ENCODE data around the gene GTPBP4. TPM values are rescaled to one million over a fixed set of nuclear protein-coding genes. Genes with fewer than 3 reads are reported as not detected.

Gene GTPBP4
- total and polyA plus RNA-seq, 2 of the 8 experiments (the other 6 are each of a cell fraction or from before 2014, with no cell fraction given): 16.9 to 98.1 TPM

GRCh38 chr10:947881-948280, 40.4 kb upstream of the GTPBP4 start:
- no peak overlapping the region for H3K4ac ChIP-seq (replicated peaks; ENCODE audit: insufficient read length, low read depth, low read length)
- no peak overlapping the region for H2BK20ac ChIP-seq (ENCODE audit: low read length)
- no peak overlapping the region for H2AFZ ChIP-seq (ENCODE audit: low read length)
- H3K27me3 ChIP-seq (replicated peaks in 1 of 4; ENCODE audit: control insufficient read depth in 3 of 4, extremely low read depth in 1 of 4, insufficient read depth in 3 of 4, low read length in 3 of 4): no peaks in the 10 kb centered on the region
- DNase-seq (ENCODE audit: low read depth in 1 of 2, low spot score in 2 of 2) (no peak), FAIRE-seq (no peak)
- H3K9ac ChIP-seq (replicated peaks in 1 of 4; ENCODE audit: extremely low read depth in 1 of 4, low read depth in 3 of 4, low read length in 3 of 4): no peak overlapping the region
- no peak overlapping the region for H2BK15ac ChIP-seq (ENCODE audit: low read length)
- no peak overlapping the region for H3K27ac ChIP-seq (ENCODE audit: low read depth, low read length)
- WGBS, 2 experiments (ENCODE audit: extremely low coverage in 1 of 2, insufficient coverage in 1 of 2, insufficient read length in 1 of 2, insufficient replicate concordance in 2 of 2, low coverage in 1 of 2, low lambda C conversion rate in 2 of 2, missing lambda C conversion rate in 1 of 2): 97% methylated on average over 10 of the region's 10 CpGs; no CpG with 5 or more reads in 1 of the 2 experiments
- H4K20me1 ChIP-seq (replicated peaks in 1 of 2; ENCODE audit: control insufficient read depth in 1 of 2, insufficient read depth in 2 of 2, low read length in 2 of 2): peaks cover 0 to 1% of the 10 kb centered on the region in 2 experiments
- CTCF ChIA-PET (ENCODE audit: partially characterized antibody): interaction anchor here (1.1 kb wide), 1 partner anchor 154 kb away, joined by 3 read pairs; no protein-coding TSS in a partner anchor
- no peak overlapping the region for H2AK5ac ChIP-seq (ENCODE audit: low read depth, low read length)
- H4K91ac ChIP-seq (replicated peaks; ENCODE audit: insufficient read length, low read length): no peak overlapping the region
- H3K4me3 ChIP-seq (ENCODE audit: extremely low read depth in 1 of 4, insufficient read depth in 2 of 4, low read depth in 3 of 4, low read length in 4 of 4): no peak overlapping the region
- no peaks in the 10 kb centered on the region for H3K79me1 ChIP-seq (ENCODE audit: low read depth, low read length)
- no peaks in the 10 kb centered on the region for H3K23me2 ChIP-seq (ENCODE audit: low read depth, low read length)
- H2BK5ac ChIP-seq (ENCODE audit: low read depth, low read length): no peak overlapping the region
- no peak overlapping the region for H2BK12ac ChIP-seq (ENCODE audit: low read depth, low read length)
- H3K18ac ChIP-seq (ENCODE audit: extremely low read depth, low read length): no peak overlapping the region
- H4K5ac ChIP-seq (ENCODE audit: insufficient read length, low read depth, low read length): no peak overlapping the region
- no peak overlapping the region for H3K23ac ChIP-seq (ENCODE audit: insufficient read length)
- no peak overlapping the region for H3K56ac ChIP-seq (replicated peaks; ENCODE audit: insufficient read length, low read depth, low read length)
- no peaks in the 10 kb centered on the region for H3K36me3 ChIP-seq (ENCODE audit: control insufficient read depth in 2 of 4, insufficient read depth in 4 of 4, low read length in 3 of 4)
- no peak overlapping the region for H3K14ac ChIP-seq (ENCODE audit: insufficient read length)
- H3K9me3 ChIP-seq (ENCODE audit: insufficient read depth in 2 of 2, low read depth in 1 of 2, low read length in 1 of 2): no peaks in the 10 kb centered on the region
- POLR2A ChIA-PET (ENCODE audit: partially characterized antibody): interaction anchor here (0.6 to 0.8 kb wide), 2 partner anchors 14 to 19 kb away, joined by 3 read pairs; no protein-coding TSS in a partner anchor
- H3K4me1 ChIP-seq (replicated peaks in 1 of 4; ENCODE audit: control insufficient read depth in 3 of 4, insufficient read depth in 4 of 4, low read length in 3 of 4): peaks cover 0 to 4% (median 0%) of the 10 kb centered on the region in 4 experiments; a peak in 1 of 7 replicates
- TF ChIP-seq MAX (IDR thresholded peaks at IDR 0.05): no peak
- TF ChIP-seq POLR2AphosphoS5 (IDR thresholded peaks at IDR 0.05; ENCODE audit: low read depth, low read length): no peak
- no peak for TF ChIP-seq CHD1 (IDR thresholded peaks at IDR 0.05; ENCODE audit: low read depth, low read length)
- TF ChIP-seq USF2 (IDR thresholded peaks at IDR 0.05; ENCODE audit: low read length): no peak
- no peak for TF ChIP-seq MAFK (IDR thresholded peaks at IDR 0.05; ENCODE audit: low read depth, low read length)
- TF ChIP-seq SIN3A (conservative IDR thresholded peaks at IDR 0.05 in 1 of 2, IDR thresholded peaks at IDR 0.05 in 1 of 2; ENCODE audit: low read depth in 1 of 2, low read length in 2 of 2): no peak
- no peak for TF ChIP-seq TAF7 (optimal IDR thresholded peaks at IDR 0.05; ENCODE audit: borderline replicate concordance, low read depth, low read length)
- no peak for TF ChIP-seq BACH1 (IDR thresholded peaks at IDR 0.05; ENCODE audit: low read length)
- no peak for TF ChIP-seq KDM4A (IDR thresholded peaks at IDR 0.05; ENCODE audit: low read depth, low read length, severe bottlenecking)
- no peak for TF ChIP-seq KDM5A (IDR thresholded peaks at IDR 0.05; ENCODE audit: low read length)
- TF ChIP-seq SRF (IDR thresholded peaks at IDR 0.05; ENCODE audit: low read depth, low read length): no peak
- no peak overlapping the region for H2BK120ac ChIP-seq (replicated peaks; ENCODE audit: low read depth, low read length)
- H3K4me2 ChIP-seq (ENCODE audit: insufficient read depth in 1 of 2, low read depth in 2 of 2, low read length in 2 of 2): no peak overlapping the region
- no peak overlapping the region for H4K8ac ChIP-seq (ENCODE audit: extremely low read depth, insufficient read depth, low read length)
- H3K79me2 ChIP-seq (ENCODE audit: control insufficient read depth in 1 of 2, insufficient read depth in 2 of 2, low read length in 2 of 2): no peaks in the 10 kb centered on the region

Measured in H1 (cell line).